Left cardiac atrium (tissue), 4 donors: ENCODE results near the gene BEND7. TPM values are rescaled to one million over a fixed set of nuclear protein-coding genes. Genes with fewer than 3 reads are reported as not detected.
A peak's percentile ranks its signal among the peaks of the same experiment; 100 is the strongest.

Experiments
- ATAC-seq, 2 donors: fragments of 200-7000 bp; cut with Tn5 transposase; one replicate each; pipeline ENCODE4 v1.9.1; 2020; ENCODE audit warnings: mild to moderate bottlenecking in 2 of 2, moderate library complexity in 2 of 2
- DNase-seq: peaks from one replicate; pipeline ENCODE4 v3.0.0-alpha.2; 2020
- intact Hi-C, 2 donors: fragments of 100-400 bp; cut with DNase I; formaldehyde crosslinking; loops; one replicate each; pipeline versions ENCODE4 v1.14.1 to v1.15.1; 2022 to 2023
- total RNA-seq, 2 donors: library from RNA; stranded (reverse); fragmentation: NEBNext Ultra II Directional; extraction: Animal tissue kit (Norgen Biotek cat#: 25700); gene quantifications; one replicate each; pipeline ENCODE4 v1.2.1, GENCODE V29; 2021
- donor health status: DM: no; HTN: yes; CAD: no.
- donor health status: DM: no; HTN: yes; CAD: no; lungs with severe emphysema.
- donor health status: DM: yes; HTN: yes; CAD: no.
- donor health status: Dilated cardiomyopathy.

Gene BEND7
- total RNA-seq, 2 donors from 2014 or later: 16.2 to 17.9 TPM

GRCh38 chr10:13526948-13527863 lies 1.6 kb downstream of the BEND7 start:
- no peak for DNase-seq
- intact Hi-C loops: no loop called here
- ATAC-seq: peak in 1 of 2 donors; percentile 65

- intact Hi-C loops: no loop called here
- DNase-seq: no peak
These were observed 3.2 kb downstream of the BEND7 start for GRCh38 chr10:13525663-13526062.

DNA sequence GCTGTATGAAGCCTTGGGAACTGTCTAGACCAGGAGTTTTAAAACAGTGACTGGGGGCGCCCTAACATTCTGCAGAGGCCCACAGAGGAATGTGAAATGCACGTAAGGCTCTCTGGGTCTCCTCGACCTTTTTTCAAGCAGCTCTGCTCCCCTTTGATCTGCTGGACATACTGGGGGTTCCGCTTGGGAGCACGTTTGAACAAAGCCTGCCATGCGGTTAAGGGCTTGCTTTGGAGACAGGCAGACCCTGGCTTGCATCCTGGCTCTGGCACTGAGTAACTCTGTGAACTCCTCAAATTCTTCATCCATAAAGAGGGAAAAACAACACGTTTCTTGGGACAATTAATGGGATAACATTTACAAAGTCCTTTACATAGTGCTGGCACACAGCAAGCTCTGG lies 7.8 kb downstream of the BEND7 start:
- no peak for ATAC-seq
- DNase-seq: no peak
- intact Hi-C loops: no loop called here

More at GRCh38 chr10:13525663-13526062, 3.2 kb downstream of the BEND7 start:
- no peak for ATAC-seq

- intact Hi-C loops: no loop called here
- DNase-seq: no peak
- ATAC-seq: no peak
These were observed 8.6 kb downstream of the BEND7 start for GRCh38 chr10:13520194-13520593.

- intact Hi-C loops: loop anchor here in 1 of 2 donors (10.0 kb wide), 1 partner anchor 353 kb away; the partner anchor contains the start of gene MCM10
- DNase-seq: no peak
These were observed 10.6 kb downstream of the BEND7 start for GRCh38 chr10:13518076-13518692.

GRCh38 chr10:13517675-13518074 lies 11.1 kb downstream of the BEND7 start:
- intact Hi-C loops: loop anchor here in 1 of 2 donors (10.0 kb wide), 1 partner anchor 353 kb away; the partner anchor contains the start of gene MCM10
- no peak for ATAC-seq
- no peak for DNase-seq

More at GRCh38 chr10:13518076-13518692, 10.6 kb downstream of the BEND7 start:
- peak in 1 of 2 donors; percentile 41 for ATAC-seq

- no peak for ATAC-seq
- DNase-seq: no peak
- intact Hi-C loops: loop anchor here in 1 of 2 donors (10.0 kb wide), 1 partner anchor 351 kb away; the partner anchor contains the start of gene MCM10
These were observed 12.6 kb downstream of the BEND7 start for GRCh38 chr10:13516176-13516575.

GRCh38 chr10:13515467-13515866 lies 13.3 kb downstream of the BEND7 start:
- intact Hi-C loops: loop anchor here in 1 of 2 donors (10.0 kb wide), 1 partner anchor 351 kb away; the partner anchor contains the start of gene MCM10
- ATAC-seq (no peak), DNase-seq (no peak)

DNA sequence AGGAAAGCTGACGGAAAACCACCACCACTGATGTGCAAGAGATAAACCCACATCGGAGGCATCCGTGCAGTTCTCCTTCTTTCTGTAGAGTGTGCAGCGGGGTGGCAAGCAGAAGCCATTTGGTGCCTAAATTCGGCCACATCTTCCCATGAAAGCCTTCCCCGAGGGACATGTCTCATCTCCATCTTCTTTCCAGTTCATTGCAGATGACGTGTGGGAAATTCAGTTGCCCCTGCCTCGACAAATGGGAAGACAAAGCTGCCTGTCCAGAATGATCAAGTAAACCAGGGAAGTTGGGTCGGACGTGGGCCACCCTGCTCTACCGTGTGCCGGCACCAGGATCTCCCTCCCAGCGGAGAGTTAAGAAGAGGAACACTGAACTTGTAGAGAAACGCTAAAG lies 14.5 kb downstream of the BEND7 start:
- ATAC-seq (no peak), DNase-seq (no peak)
- intact Hi-C loops: loop anchor here in 1 of 2 donors (10.0 kb wide), 1 partner anchor 349 kb away; the partner anchor contains the start of gene MCM10

- DNase-seq (no peak), ATAC-seq (no peak)
- intact Hi-C loops: loop anchor here in 1 of 2 donors (10.0 kb wide), 1 partner anchor 348 kb away; the partner anchor contains the start of gene MCM10
These were observed 16.2 kb downstream of the BEND7 start for GRCh38 chr10:13512564-13512963.

DNA sequence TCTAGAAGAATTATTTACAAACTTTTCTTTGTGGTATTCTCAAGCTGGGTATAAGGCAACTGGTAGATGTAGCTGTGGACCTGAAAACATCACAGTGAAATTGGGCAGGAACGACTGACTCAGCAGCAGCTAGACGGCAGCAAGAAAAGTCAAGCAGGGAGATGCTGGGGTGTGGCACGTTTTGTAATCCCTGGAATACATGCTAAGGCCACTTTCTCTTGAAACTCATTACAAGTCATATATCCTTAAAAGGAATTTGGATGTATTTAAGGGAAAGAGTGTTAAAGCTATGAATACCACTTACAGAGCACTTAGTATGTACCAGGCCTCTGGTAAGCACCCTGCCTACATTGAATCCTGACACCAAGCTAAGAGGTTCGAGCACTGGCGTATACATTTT lies 17.4 kb downstream of the BEND7 start:
- no peak for ATAC-seq
- no peak for DNase-seq
- intact Hi-C loops: loop anchor here in 1 of 2 donors (10.0 kb wide), 1 partner anchor 347 kb away; the partner anchor contains the start of gene MCM10

GRCh38 chr10:13505052-13505680 lies 23.6 kb downstream of the BEND7 start:
- no peak for ATAC-seq

GRCh38 chr10:13503745-13504463 lies 24.9 kb downstream of the BEND7 start:
- DNase-seq: no peak
- peak in 1 of 2 donors; percentile 53 for ATAC-seq
- intact Hi-C loops: no loop called here

More at GRCh38 chr10:13505052-13505680, 23.6 kb downstream of the BEND7 start:
- intact Hi-C loops: no loop called here
- no peak for DNase-seq

- DNase-seq (no peak), ATAC-seq (no peak)
- intact Hi-C loops: no loop called here
These were observed 26.4 kb downstream of the BEND7 start for GRCh38 chr10:13502380-13502779.

DNA sequence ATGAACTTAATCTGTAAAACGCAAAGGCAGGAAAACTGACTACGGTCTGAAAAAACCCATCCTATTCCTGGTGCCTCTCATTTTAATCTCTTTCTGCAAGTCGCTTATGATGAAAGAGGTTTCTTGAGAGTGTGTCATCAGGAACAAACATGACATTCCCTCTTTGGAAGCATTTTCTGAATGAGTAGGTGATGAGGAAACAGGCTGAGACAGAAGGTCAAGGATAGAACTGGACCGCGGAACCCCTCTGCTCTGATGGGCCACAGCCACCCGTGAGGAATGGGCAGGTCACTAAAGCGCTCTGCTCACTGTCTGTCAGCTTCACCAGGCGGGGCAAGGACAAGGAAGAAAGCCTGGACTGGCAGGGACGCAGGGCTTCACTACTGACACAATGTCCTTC lies 28.6 kb downstream of the BEND7 start:
- no peak for DNase-seq
- no peak for ATAC-seq
- intact Hi-C loops: no loop called here

DNA sequence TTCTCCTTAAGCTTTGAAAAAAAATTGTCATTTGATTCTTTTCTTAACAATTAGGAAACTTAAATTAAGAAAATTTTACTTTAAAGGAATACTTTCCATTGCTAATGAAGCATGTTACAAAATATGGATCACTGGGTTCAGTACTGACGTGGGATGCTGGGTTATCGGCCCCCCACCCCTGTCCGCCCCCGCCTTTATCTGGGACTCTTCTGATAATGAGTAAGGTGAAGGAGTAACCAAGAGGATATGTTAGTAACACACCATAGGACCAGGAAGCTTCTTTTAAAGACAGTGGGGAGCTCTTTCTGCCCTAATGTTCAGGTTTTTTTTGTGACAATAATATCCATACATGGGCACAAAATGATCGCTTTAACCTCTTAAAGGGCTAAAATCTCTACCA lies 29.7 kb downstream of the BEND7 start:
- ATAC-seq (no peak), DNase-seq (no peak)
- intact Hi-C loops: no loop called here

GRCh38 chr10:13496931-13497330 lies 31.9 kb downstream of the BEND7 start:
- DNase-seq (no peak), ATAC-seq (no peak)
- intact Hi-C loops: no loop called here

GRCh38 chr10:13496164-13496563 lies 32.6 kb downstream of the BEND7 start:
- DNase-seq (no peak), ATAC-seq (no peak)
- intact Hi-C loops: no loop called here
